SHP77 treated with DMSO at 0.1 percent for 48 hours (cell line): Measurements from ENCODE around the gene IRX5.

ENCODE experiments used
- DNase-seq: peaks from one replicate; lab custom pipeline; 2025; lab: John Stamatoyannopoulos, UW

The IRX5 gene

DNA sequence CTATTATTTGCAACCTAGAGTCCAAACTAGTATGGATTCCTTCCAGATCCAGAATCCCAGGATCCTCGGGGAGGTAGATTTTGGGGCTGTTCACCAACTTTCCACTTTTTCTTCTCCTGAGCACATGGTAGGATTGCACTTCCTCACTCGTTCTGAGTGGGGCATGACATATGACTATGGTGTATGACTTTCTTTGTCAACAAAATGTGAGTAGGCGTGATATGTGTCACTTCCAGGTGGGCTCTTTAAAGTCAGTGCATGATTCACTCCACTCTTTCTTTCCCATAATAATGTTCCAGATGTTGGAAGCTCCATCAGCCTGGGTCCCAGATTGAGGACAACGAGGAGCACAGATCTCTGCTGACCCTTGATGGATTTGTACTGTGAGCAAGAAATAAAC is 21.5 kb downstream of the IRX5 start:
- no peak for DNase-seq

GRCh38 chr16:54953461-54953860 is 22.8 kb downstream of the IRX5 start:
- DNase-seq = no peak

- DNase-seq = no peak
Measured at GRCh38 chr16:54954220-54954619, 23.6 kb downstream of the IRX5 start.

DNA sequence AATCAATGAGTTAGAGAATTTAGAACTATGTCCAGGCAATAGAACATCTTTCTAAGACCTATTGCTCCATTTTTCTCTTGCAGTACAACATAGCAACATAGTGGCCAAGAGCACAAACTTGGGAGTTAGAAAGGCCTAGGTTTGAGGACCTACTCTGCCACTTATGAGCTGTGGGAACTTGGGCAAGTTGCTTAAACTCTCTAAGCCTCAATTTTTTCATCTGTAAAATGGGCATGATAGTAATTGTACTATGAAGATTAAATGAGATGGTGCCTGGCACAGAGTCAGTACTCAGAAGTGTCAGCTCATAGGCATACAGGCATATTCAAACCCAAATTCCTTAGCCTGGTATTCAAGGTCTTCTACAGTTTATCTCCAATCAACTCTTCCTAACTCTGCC is 25.1 kb downstream of the IRX5 start:
- DNase-seq = no peak

DNA sequence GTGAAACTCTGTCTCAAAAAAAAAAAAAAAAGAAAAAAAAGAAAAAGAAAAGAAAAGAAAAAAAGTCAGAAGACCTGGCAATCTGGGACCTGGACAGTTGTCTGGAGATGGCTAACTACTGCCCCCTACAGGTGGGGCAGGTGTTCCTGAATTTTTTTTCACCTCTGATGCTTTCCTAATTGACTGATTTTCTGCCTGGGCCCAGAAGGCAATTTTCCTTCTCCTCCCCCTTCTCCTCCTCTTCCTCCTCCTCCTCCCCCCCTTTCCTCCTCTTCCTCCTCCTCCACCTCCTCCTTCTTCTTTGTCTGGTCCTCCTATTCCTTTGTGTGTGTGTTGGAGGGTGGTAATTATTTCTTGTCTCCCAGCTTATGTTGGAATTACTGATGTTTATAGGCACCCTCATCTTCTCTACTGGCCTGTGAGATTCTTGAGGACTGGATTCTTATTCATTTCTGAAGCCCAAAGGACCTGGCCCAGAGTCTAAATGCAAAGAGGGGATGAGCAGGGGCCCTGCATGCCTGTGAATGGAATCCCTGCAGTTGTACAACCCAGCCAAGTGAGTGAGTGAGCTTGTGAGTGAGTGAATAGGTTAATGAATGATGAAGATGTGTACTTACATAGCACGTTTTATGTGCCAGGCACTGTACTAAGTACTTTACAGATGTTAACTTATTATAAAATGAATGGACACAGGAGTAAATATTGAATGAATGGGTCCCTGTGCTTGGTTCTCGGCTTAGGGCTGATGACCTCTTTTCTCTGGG is 26.9 kb downstream of the IRX5 start:
- DNase-seq = no peak

GRCh38 chr16:54962045-54962444 is 31.4 kb downstream of the IRX5 start:
- no peak for DNase-seq

DNA sequence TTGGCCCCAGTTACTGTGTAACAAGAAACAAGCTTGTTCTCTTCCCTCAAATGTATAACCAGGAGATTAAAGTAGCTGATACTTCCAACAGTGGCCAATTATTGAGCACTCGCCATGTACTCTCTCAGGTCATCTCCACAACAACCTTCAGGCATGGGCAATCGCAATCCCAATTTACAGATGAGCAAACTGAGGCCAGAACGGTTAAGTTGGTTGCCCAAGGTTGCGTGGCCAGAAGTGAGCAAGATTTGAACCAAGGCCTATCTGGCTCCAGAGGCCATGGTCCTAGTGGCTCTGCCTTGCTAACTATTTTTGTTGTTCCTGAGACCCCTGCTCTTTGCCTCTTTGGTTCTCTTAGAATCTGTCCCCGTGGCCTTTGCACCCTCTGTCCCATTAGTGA is 33.6 kb downstream of the IRX5 start:
- DNase-seq = no peak

DNA sequence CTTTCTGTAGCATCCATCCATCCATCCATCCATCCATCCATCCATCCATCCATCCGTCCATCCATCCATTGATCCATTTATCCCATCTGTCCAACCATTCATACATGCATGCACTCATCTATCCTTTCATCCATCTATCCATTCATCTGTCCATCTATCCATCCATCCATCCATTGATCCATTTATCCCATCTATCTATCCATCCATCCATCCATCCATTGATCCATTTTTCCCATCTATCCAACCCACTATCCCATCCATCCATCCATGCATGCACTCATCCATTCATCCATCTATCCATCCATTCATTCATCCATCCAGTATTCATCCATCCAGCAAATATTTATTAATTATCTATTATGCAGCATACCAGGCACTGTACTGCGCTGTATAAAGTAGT is 34.8 kb downstream of the IRX5 start:
- DNase-seq = no peak

DNA sequence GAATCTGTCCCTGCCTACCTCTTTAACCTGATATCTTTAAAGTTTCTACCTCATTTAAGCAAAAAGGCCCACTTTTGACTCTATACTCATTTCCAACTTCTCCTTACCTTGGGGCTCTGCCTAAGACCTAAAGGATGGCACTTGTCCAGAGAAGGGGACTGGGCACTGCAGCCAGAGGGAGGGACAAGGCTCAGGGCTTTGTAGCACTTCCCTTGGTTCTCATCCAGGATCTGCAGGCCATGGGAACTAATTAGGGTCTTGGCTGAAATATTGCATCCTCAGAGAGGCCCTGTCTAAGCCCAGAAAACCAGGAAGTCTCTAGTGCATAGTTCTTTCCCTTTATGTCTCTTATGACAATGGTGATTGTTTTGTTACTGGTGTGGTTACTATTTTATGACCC is 37.3 kb downstream of the IRX5 start:
- DNase-seq = no peak

DNA sequence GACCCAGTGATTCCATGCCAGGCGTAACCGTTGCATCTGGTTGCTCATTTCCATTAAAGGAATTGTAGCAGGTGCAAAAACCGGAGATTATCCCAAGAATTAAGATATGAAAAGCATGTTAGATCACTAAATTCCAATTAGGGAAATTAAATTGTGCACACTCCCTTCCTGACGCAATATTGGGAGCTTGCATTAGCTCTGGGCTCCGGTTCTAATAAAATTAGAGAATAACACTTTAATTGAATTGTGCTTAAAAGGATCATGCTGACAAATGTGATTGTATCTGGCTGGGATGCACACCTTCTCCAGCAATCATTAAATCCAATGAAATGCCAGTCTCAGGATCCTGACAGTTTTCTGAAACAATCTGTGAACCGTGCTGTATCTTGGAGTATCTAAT is 38.1 kb downstream of the IRX5 start:
- DNase-seq = no peak

- no peak for DNase-seq
Measured at GRCh38 chr16:54970016-54970415, 39.4 kb downstream of the IRX5 start.

GRCh38 chr16:54974367-54974766 is 43.7 kb downstream of the IRX5 start:
- no peak for DNase-seq

- no peak for DNase-seq
Measured at GRCh38 chr16:54976651-54977200, 46.1 kb downstream of the IRX5 start.

DNA sequence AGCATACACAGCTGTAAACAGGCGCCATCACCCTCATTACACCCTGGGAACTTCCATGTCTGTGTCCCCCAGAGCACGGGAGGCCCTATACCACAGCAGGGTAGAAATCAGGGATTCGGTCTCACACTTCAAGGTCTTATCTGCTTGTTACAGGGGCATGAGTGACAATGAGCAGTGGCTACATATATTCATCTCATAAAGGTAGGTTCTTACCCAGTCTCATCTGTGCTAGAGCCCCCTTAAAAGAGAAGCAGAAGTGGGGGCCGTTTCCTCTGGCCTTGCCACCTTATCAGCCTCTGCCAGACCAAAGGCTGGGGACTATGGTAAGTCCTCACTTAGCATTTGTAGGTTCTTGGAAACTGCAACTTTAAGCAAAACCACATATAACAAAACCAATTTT is 46.5 kb downstream of the IRX5 start:
- DNase-seq = no peak

GRCh38 chr16:54980821-54981220 is 50.2 kb downstream of the IRX5 start:
- DNase-seq = no peak
